Stimulated activated CD4-positive, alpha-beta T cell treated with anti-CD3 and anti-CD28 coated beads, TNF-alpha, amount 100 ng/mL, for 4 hours (primary cell): ENCODE data around the gene PDSS1.
"Not testable (repeated sequence)": the region's sequence is repeated elsewhere in the genome, so short reads cannot be mapped to it uniquely, and the experiment has no call there.

Source experiments
- DNase-seq, 3 experiments: peaks; one replicate each; pipeline ENCODE4 v3.0.0-alpha.2; 2020; ENCODE audit warnings: low read depth in 3 of 3

PDSS1 gene

GRCh38 chr10:26738301-26738911, 40.9 kb downstream of the PDSS1 start:
- no peak for DNase-seq

GRCh38 chr10:26739071-26739631, 41.6 kb downstream of the PDSS1 start:
- DNase-seq = no peak

GRCh38 chr10:26741368-26741767, 43.9 kb downstream of the PDSS1 start:
- DNase-seq = no peak

- DNase-seq = no peak
Observed at GRCh38 chr10:26743091-26743490, 45.6 kb downstream of the PDSS1 start.

GRCh38 chr10:26743841-26744240, 46.3 kb downstream of the PDSS1 start:
- DNase-seq = no peak

- no peak for DNase-seq
Observed at GRCh38 chr10:26746061-26746460, 48.6 kb downstream of the PDSS1 start.

GRCh38 chr10:26755443-26755903, 58.0 kb downstream of the PDSS1 start:
- DNase-seq = no peak

GRCh38 chr10:26759008-26759407, 61.5 kb downstream of the PDSS1 start:
- no peak for DNase-seq

- no peak for DNase-seq
Observed at GRCh38 chr10:26765549-26765948, 68.0 kb downstream of the PDSS1 start.

- DNase-seq = no peak
Observed at GRCh38 chr10:26770069-26770468, 72.6 kb downstream of the PDSS1 start.

GRCh38 chr10:26773633-26774032, 76.1 kb downstream of the PDSS1 start:
- no peak for DNase-seq

- no peak for DNase-seq
Observed at GRCh38 chr10:26776258-26776657, 78.8 kb downstream of the PDSS1 start.

- no peak for DNase-seq
Observed at GRCh38 chr10:26777686-26778085, 80.2 kb downstream of the PDSS1 start.

- no peak for DNase-seq
Observed at GRCh38 chr10:26779176-26779860, 81.8 kb downstream of the PDSS1 start.

GRCh38 chr10:26780106-26780792, 82.7 kb downstream of the PDSS1 start:
- no peak for DNase-seq

- DNase-seq = no peak
Observed at GRCh38 chr10:26780793-26781601, 83.5 kb downstream of the PDSS1 start.

- no peak for DNase-seq
Observed at GRCh38 chr10:26781797-26782196, 84.3 kb downstream of the PDSS1 start.

- no peak for DNase-seq
Observed at GRCh38 chr10:26787362-26787761, 89.9 kb downstream of the PDSS1 start.

GRCh38 chr10:26789779-26790178, 92.3 kb downstream of the PDSS1 start:
- DNase-seq = not testable (repeated sequence)

GRCh38 chr10:26790221-26790995, 92.9 kb downstream of the PDSS1 start:
- DNase-seq = no peak
